ENCODE measurements around the gene QPCT. TPM values are rescaled to one million over a fixed set of nuclear protein-coding genes. Genes with fewer than 3 reads are reported as not detected.
"Not testable (repeated sequence)": the region's sequence is repeated elsewhere in the genome, so short reads cannot be mapped to it uniquely, and the experiment has no call there.

The QPCT gene
- polyA plus RNA-seq, 3 donors = 3.3 to 4.3 (median 4.3) TPM

- 70 to 81% (median 77%) methylated on average over 4 of the region's 4 CpGs for WGBS, 3 donors
- H3K27ac ChIP-seq (ENCODE audit: low read depth, low read length) = not testable (repeated sequence)
Observed at GRCh38 chr2:37413911-37414469, 69.6 kb downstream of the QPCT start.

- whole genome bisulfite sequencing, 3 donors = 25 to 29% (median 25%) methylated on average over 8 of the region's 8 CpGs
Observed at GRCh38 chr2:37414470-37414949, 70.1 kb downstream of the QPCT start.

GRCh38 chr2:37415128-37415820 is 70.8 kb downstream of the QPCT start:
- WGBS, 3 donors = 88 to 93% (median 93%) methylated on average over 7 of the region's 7 CpGs
- H3K27ac ChIP-seq (ENCODE audit: low read depth, low read length) = no peak overlapping the region

More at GRCh38 chr2:37414470-37414949, 70.1 kb downstream of the QPCT start:
- H3K27ac ChIP-seq (ENCODE audit: low read depth, low read length) = no peak overlapping the region

GRCh38 chr2:37417321-37417720 is 72.9 kb downstream of the QPCT start:
- H3K27ac ChIP-seq (ENCODE audit: low read depth, low read length) = no peak overlapping the region
- WGBS, 3 donors = 43 to 71% (median 57%) methylated on average over 4 of the region's 4 CpGs

GRCh38 chr2:37418956-37419355 is 74.5 kb downstream of the QPCT start:
- H3K27ac ChIP-seq (ENCODE audit: low read depth, low read length) = no peak overlapping the region
- 90 to 97% (median 94%) methylated on average over 6 of the region's 6 CpGs for WGBS, 3 donors

GRCh38 chr2:37421686-37422085 is 77.3 kb downstream of the QPCT start:
- 82 to 89% (median 85%) methylated on average over 6 of the region's 6 CpGs for WGBS, 3 donors
- no peak overlapping the region for H3K27ac ChIP-seq (ENCODE audit: low read depth, low read length)

- WGBS, 3 donors = 87 to 99% (median 92%) methylated on average over 4 of the region's 4 CpGs
Observed at GRCh38 chr2:37422816-37423215, 78.4 kb downstream of the QPCT start.

More at GRCh38 chr2:37422816-37423215, 78.4 kb downstream of the QPCT start:
- H3K27ac ChIP-seq (ENCODE audit: low read depth, low read length) = no peak overlapping the region

Other genes starting within 250 kb of the QPCT start
- 10 to 100 TPM in 1 of 3 donors, 1 to 10 TPM in 2; 3.6 to 11.7 (median 6.7) TPM for gene EIF2AK2, start 187.7 kb upstream of the QPCT start, polyA plus RNA-seq
- not detected for gene SULT6B1, start 156.0 kb upstream of the QPCT start, polyA plus RNA-seq
- gene CEBPZOS, start 148.1 kb upstream of the QPCT start, polyA plus RNA-seq = 10 to 100 TPM; 13.8 to 46.9 (median 21.6) TPM
- gene CEBPZ, start 113.0 kb upstream of the QPCT start, polyA plus RNA-seq = 10 to 100 TPM; 29.6 to 68.8 (median 37.9) TPM
- gene NDUFAF7, start 113.0 kb upstream of the QPCT start, polyA plus RNA-seq = 10 to 100 TPM in 2 of 3 donors, 1 to 10 TPM in 1; 6.4 to 11.1 (median 10.3) TPM
- 10 to 100 TPM in 2 of 3 donors, 1 to 10 TPM in 1; 4.2 to 17.8 (median 12.5) TPM for gene PRKD3, start 19.8 kb upstream of the QPCT start, polyA plus RNA-seq